Body of pancreas (tissue), 4 donors: ENCODE data around the gene STAT5B.

Experiments
- POLR2A ChIP-seq, 3 donors: fragments of 450-650 bp; IDR thresholded peaks; one replicate each; pipeline ENCODE4 v1.6.1; 2016; ENCODE audit warnings: antibody characterized with exemption in 3 of 3, mild to moderate bottlenecking in 2 of 3
- TF ChIP-seq, protein P1 (sequence below), 7 experiments: fragments of 450-650 bp in 4 of 7; fragments of 200-600 bp in 3 of 7; sonication (generic) in 3 of 7; IDR thresholded peaks; one replicate each; pipeline ENCODE4 v1.5.1; 2016 to 2019; ENCODE audit warnings: antibody characterized with exemption in 7 of 7

GRCh38 chr17:42296012-42296411, 19.8 kb upstream of the STAT5B start:
- TF ChIP-seq, protein P1, sequence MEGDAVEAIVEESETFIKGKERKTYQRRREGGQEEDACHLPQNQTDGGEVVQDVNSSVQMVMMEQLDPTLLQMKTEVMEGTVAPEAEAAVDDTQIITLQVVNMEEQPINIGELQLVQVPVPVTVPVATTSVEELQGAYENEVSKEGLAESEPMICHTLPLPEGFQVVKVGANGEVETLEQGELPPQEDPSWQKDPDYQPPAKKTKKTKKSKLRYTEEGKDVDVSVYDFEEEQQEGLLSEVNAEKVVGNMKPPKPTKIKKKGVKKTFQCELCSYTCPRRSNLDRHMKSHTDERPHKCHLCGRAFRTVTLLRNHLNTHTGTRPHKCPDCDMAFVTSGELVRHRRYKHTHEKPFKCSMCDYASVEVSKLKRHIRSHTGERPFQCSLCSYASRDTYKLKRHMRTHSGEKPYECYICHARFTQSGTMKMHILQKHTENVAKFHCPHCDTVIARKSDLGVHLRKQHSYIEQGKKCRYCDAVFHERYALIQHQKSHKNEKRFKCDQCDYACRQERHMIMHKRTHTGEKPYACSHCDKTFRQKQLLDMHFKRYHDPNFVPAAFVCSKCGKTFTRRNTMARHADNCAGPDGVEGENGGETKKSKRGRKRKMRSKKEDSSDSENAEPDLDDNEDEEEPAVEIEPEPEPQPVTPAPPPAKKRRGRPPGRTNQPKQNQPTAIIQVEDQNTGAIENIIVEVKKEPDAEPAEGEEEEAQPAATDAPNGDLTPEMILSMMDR (IDR thresholded peaks at IDR 0.05) = no peak
- TF ChIP-seq POLR2A (IDR thresholded peaks at IDR 0.05) = no peak
